GM21717 (cell line): ENCODE data around the gene LMX1B.
"Not testable (repeated sequence)": the region's sequence is repeated elsewhere in the genome, so short reads cannot be mapped to it uniquely, and the experiment has no call there.

Source experiments
- ATAC-seq: cut with Tn5 transposase; IDR thresholded peaks from one replicate; pipeline ENCODE4 v1.9.1; 2021; ENCODE audit warnings: mild to moderate bottlenecking, moderate library complexity; ENCODE audit not compliant: unreplicated experiment

The LMX1B gene

DNA sequence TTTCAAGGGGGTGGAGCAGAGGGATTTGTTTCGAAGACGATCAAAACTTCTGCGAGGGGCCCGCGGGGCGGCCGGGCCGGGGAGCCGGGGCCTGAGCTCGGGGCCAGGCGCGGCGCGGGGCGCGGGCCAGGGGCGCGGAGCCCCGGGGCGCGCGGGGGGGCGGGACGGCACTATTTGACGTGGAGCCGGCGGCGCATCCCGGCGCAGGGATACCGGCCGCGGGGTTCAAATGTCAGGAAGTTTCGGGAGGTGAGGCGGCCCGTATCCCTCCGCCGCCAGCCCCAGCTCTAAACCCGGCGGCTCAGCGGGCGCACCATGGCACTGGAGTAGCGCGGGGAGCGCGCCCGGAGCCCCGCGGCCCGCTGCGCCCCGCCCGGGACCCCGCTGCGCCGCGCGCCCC is at the start of gene LMX1B:
LMX1B (plus strand) TSS at position 278 of the 400 bp plus-strand sequence. CDS start 522 bp downstream, outside the sequence.
- ATAC-seq, result no peak

DNA sequence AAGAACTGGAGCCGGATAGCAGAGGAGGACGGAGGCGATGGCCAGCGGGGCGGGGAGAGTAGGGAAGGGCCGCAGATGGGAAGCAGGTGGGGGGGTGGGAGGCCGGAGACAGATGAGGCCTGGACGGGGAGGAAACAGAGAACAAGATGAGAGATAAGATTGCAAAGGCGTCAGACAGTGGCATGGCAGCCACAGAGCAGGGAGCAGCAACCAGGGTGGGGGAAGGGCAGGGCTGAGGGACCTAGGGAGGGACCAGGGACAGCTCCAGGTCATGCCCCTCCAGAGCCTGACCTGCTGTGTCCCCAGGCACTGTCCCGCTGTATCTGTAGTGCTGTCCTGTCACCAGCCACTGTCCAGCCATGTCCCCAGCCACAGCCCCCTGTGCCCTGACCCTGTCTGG is 49.6 kb upstream of the LMX1B start:
- ATAC-seq, result no peak

DNA sequence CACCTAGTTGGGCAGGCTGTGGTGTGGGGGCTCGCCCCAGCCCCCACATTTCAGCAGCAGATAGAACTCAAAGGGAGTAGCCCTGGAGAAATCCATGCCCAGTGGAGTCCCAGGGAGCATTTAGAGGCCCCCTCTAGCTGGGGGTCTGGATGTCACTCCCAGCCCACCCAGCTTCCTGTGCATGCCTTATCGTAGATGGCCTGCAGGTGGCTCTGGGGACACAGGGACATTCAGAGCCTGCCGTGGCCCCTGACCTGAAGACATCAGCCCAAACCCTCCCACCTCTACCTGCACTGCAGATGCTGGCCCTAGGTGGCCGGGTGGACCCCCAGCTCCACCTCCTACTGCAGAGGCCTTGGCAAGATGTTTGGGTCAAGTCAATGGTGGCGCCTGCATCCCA is 49.0 kb upstream of the LMX1B start:
- ATAC-seq, result no peak

DNA sequence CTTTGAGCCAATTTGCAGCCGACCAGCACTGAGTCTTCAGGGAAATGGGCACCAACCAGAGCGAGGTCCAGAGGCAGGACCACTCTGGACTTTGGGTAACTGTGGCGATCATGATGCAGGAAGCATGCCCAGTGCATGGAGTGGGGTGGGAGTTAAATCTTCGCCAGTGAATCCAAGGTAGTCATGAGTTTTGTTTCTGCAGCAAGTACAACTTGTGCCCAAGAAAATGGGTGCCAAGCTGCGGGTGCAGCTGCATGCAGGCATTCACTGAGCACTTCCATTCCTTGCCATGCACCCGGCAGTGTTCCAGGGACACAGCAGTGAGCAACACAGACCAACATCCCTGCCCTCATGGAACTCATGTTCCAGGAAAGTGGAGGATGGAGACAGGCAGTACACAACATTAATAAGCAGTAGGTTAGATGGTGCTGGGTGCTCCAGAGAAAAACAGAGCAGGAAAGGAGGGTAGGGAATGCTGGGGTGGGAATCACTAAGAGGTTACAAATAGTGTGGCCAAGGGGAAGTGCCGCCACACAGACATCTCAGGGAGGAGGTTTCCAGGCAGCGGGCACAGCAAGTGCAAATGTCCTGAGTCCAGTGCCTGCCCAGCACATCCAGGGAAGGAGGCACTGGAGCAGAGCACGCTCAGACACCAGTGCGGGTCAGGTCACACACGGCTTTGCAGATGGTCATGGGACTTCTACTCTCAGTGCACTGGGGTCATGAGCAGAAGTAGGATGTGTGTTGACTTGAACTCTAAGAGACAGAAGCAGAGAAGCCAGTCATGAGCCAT is 48.2 kb upstream of the LMX1B start:
- no peak for ATAC-seq

DNA sequence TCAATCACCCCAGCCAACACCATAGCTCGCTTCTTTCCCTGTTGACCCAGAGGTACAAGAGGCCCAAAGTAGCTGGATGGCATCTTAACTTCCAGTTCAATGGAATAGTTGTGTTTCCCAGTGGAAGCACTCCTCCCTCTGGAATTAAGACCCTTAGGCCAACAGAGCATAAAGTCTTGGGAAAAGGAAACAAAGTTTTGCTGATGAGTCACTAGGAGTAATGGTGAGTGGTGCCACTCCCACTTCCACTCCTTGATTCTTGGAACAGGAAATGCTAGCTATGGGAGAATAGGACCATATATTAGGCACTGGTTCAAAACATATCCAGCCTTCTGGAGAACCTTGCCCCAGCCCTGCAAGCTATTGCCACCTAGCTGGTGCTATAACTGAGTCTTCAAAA is 44.7 kb upstream of the LMX1B start:
- ATAC-seq, result no peak

DNA sequence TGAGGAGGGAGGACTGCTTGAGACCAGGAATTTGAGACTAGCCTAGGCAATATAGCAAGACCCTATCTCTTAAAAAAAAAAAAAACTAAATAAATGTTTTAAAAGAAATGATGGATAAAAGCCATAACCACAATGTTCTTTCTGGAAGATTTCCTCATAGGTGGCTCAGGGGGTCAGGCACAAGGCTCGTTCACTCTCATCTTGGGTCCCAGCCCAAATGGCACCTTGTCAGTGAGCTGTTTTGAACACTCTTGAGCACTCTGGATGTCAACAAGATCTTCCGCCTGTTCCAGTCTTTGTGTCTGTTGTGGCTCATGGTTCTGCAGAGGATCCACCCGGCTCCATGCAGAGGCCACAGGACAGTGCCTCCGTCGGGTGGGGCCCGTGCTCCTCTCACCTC is 35.7 kb upstream of the LMX1B start:
- ATAC-seq, result no peak

DNA sequence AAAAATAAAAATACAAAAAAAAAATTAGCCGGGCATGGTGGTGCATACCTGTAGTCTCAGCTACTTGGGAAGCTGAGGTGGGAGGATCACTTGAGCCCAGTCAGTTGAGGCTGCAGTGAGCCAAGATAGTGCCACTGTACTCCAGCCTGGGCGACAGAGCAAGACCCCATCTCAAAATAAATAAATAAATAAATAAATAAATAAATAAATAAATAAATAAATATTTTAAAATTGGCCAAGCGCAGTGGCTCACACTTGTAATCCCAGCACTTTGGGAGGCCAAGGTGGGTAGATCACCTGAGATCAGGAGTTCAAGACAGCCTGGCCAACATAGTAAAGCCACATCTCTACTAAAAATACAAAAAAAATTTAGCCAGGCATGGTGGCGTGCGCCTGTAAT is 33.4 kb upstream of the LMX1B start:
- not testable (repeated sequence) for ATAC-seq

DNA sequence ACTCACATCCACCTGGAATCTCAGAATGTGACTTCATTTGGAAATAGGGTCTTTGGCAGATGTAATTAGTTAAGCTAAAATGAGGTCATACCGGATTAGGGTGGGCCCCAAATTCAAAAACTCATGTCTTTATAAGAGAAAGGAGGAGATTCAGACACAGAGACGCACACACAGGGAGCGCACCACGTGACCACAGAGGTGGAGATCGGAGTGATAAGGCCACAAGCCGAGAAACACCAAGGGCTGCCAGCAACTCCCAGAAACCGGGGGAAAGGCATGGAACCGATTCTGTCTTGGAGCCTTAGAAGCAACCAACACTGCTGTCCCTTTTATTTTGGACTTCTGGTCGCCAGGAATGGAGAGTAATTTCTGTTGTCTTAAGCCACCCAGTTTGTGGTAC is 31.8 kb upstream of the LMX1B start:
- no peak for ATAC-seq

DNA sequence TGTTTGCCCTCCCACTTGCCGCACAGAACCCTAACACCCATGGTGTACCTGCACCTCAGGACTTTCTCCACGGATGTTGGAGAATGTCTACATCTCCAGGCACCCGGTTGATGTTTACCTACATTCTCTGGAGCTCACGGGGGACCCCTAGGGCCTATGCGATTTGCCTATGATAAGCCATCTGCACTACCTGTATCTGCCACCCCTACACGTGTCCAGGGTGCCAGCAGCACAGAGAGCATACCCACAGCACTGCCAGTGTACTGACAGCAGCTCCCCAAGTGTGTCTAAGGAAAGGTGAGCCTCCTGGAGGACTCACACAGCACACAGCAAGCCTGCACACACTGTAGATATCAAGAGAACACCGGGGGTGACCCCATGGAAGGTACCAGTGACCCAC is 31.3 kb upstream of the LMX1B start:
- ATAC-seq, result no peak

DNA sequence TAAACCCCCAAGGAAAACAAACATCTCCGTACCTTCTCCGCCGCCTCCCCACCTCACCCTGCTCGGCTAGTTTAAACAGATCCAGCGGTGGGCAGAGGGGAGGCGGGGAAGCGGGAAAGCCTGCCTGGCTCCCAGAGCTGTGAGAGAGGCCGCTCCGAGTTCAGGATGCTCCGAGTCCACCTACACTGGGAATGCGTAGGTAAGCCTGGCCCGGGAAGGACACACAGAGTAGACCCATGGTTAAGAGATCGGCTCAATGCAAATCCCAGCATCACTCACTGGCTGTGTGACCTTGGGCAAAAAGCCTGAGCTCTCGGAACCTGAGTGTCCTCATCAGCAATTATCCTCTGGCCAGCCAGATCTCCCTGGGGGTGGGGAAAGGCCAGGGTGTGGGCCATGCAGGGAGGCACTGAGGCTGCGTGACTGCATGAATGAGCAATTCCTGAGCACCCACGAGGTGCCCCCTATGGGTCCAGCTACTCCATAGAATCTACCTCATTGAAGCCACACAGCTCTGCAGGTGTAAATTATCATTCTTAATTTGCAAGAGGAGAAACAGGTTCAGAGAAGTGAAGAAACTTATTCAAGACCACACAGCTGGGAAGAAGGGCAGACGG is 30.5 kb upstream of the LMX1B start:
- ATAC-seq, result no peak

DNA sequence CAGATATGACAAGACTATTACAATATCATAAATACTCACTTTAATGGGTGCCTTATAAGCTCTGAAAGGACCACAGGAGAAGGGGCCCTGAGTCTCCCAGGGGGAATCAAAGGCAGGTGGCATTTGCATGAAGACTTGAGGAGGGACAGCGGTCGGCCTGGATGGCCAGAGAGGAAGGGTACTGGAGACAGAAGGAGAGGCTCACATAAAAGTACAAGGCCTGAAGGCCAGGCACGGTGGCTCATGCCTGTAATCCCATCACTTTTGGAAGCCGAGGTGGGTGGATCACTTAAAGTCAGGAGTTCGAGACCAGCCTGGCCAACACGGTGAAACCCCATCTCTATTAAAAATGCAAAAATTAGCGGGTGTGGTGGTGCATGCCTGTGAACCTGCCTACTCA is 29.1 kb upstream of the LMX1B start:
- ATAC-seq, result no peak

DNA sequence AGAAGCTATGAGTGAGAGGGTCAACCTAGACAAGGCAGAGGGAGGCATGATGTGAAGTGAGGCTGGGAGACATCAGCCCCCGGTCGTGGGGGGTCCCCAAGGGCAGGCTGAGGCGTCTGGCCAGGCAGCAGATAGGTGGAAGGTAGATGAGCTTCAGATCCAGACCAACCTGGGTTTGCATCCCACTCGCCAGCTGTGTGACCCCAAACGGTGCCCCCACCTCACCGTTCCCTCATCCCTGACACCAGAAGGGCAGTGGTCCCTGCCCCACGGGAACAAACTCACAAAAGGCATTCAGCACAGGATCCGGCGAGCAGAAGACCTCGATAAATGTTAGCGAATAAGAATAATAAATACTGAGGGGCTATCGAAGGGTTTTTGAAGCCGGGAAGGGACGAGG is 27.5 kb upstream of the LMX1B start:
- no peak for ATAC-seq

DNA sequence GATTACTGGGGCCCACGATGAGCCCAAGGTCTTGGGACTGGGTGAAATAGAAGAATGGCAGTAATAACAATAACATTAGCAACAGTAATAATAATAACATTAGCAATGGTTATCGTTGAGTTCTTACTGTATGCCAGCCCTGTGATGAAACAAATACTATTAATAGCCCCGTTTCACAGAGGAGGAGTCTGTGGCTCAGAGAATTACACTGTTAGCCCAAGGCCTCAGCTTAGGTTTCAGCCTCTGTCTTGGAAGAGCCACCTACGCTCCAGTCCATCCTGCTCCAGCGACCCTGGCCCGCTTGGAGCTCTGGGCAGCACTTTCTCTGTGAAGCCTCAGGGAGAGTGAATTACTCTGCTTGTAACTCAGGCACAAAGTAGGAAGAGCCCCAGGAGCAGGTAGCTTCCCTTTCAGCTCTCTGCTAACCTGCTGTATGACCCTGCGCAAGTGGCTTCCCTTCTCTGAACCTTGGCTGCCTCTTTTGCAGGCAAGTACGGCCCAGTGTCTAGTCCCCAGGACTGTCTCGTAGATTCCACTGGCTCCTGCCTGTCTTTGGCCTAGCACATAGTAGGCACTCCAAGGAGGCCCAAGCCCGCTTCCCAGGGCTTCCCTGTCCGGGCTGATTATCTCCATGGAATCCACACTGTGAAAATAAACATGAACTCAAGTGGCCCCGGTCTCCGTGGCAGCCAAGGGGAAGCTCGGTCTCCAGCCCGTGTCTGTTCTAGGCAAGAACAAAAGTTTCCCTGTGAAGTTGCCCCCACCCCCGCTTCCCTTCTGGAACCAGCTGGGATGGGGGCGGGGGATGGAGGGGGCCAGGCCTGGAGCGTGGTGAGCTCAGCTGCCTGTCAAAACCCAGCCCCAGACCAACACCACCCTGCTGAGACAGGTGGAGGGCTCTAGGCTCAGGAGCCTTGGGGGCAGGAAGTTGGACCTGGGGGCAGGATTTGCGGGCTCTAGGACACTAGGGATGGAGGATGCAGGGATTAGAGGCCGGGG is 26.2 kb upstream of the LMX1B start:
- no peak for ATAC-seq

DNA sequence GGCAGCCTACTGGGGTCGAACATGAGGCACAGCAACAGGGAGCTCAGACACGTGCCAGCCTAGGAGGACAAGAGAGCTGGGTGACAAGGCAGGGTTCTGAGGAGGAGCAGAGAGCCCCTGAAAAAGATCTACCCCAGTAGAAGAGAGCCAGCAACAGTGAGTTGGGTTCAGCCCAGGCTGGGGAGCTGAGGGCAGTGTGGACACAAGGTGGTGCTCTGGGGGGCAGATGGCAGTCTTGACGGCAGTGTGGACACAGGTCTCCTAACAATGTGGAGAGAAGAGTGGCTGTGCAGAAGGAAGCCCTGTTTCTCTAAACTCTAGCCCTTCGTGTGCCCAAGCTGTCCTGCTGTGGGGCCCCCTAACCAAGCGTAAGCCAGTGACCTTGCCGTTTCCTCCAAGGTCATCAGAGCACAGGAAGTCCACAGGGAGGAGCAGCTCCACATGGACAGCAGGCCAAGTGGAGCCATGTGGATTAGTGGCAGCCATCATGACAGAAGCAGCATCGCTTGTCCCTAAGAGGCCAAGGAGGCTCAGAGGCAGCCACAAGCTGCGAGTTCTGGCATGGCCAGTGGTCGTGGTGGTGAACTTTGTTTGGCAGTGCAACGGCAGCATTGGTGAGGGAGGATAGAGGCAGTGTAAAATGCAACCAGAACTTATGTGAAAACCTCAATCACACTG is 25.1 kb upstream of the LMX1B start:
- ATAC-seq, result no peak

DNA sequence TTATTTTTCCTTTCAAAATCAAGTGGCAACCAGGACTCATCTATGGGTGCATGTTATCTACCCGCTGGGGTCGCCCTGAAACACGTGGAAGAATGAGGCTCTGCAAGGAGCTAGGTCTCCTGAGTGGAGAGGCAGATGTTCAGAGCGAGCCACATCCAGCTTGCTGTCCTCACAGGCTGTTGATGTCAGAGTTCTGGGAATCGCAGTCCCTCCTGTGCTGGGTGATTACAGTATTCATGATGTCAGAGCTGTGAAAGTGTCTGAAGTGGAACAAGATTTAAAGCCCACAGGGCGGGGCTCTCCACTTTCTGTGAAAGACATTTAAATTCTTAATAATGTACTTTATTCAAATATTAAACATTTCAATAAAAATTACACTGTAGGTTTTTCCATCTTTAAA is 24.4 kb upstream of the LMX1B start:
- ATAC-seq, result no peak

DNA sequence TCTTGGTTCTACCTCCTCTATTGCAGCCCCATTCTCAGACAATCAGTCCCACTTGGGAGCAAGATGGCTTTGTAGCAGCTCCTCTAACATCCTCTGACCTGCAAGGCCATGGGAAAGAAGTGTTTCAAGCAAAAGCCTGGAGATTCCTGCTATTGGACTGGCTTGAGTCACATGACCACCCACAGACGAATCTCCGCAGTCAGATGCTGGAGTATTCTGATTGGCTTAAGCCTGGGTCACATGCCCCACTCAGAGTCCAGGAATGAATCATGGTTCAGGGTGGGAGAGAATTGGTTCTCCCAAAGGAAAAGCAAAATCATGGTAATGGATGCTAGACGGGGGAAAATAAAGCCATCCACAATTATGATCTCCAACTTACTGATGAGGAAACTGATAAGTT is 22.6 kb upstream of the LMX1B start:
- no peak for ATAC-seq

DNA sequence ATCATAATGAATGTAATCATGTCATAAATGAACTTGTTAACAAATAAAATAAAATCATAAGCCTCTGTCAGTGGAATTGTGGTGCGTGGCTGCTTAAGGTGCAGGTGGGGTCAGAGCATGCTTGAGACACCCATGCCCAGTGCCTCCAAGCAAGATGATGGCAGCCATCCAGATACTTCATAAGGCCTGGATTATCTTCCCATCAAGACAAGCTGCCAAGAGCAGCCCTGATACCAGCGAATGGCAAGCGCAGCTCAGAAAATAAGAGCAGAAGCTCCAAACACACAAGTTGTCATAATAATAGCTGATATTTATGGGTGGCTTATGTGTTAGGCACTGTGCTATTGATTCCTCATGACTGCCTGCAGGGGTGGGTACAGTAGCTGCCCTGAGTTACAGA is 21.8 kb upstream of the LMX1B start:
- ATAC-seq, result no peak

DNA sequence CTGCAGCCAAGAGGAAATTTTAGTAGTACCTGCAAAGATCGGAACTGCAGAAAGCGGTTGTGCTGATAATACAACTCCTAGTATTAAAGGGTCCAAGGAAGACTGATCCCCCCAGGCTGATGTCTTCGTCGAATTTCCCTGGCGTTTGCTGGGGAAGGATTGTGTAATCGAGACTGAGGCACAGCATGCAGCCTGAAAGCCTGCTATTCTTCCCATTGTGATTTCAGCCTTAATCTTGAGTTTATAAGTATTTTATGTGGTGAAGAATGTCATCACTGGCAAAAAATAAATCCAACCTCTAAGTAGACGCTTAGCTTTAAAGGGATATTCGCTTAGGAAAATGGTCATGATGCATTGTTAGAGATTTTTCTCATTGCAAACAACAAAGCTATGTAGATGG is 21.3 kb upstream of the LMX1B start:
- no peak for ATAC-seq

DNA sequence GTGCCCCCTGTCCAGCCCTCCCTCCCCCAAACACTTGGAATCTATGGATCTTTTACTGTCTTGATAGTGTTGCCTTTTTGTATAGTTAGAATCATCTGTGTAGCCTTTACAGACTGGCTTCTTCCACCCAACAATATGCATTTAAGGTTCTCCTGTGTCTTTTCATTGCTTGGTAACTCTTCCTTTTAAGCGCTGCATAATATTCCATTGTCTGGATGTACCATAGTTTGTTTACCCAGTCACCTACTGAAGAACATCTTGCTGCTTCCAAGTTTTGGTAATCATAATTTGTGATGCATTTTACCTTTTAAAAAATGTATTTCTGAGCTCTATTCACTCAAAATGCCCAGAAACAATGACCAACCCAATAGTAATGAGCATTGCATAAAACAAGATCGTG is 17.7 kb upstream of the LMX1B start:
- ATAC-seq, result no peak

DNA sequence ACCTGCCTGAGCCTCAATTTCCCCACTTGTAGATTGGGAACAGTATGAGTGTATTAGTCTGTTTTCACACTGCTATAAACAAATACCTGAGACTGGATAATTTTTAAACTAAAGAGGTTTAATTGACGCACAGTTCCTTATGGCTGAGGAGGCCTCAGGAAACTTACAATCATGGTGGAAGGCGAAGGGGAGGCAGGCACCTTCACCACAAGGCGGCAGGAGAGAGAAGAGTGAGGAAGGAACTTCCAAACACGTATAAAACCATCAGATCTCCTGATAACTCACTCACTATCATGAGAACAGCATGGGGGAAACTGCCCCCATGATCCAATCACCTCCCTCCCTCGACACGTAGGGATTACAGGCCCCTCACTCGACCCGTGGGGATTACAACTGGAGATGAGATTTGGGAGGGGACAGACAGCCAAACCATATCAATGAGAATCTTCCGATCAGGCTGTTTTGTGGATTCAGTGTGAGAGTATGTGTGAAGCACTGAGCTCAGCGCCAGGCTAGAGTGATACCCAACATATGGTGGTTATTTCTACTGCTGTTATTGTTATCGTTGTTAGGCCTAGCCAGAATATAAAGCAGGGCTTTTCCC is 14.6 kb upstream of the LMX1B start:
- ATAC-seq, result no peak
